HepG2 (cell line): ENCODE results near the gene HS6ST1. TPM values are rescaled to one million over a fixed set of nuclear protein-coding genes. Genes with fewer than 3 reads are reported as not detected.

Experiments
- ATAC-seq: fragments of 200-7000 bp; cut with Tn5 transposase; 3 replicates; pipeline ENCODE4 v1.9.1; 2020; ENCODE audit warnings: mild to moderate bottlenecking, moderate library complexity
- BruUV-seq: library from RNA; stranded (reverse); fragments of 400-500 nt; replicated peaks from 2 replicates; lab custom pipeline; 2021; lab: Mats Ljungman, UMichigan
- CTCF ChIA-PET: fragments of 300-600 bp; formaldehyde crosslinking; extraction: SDS; loops from one replicate; lab custom pipeline; 2021; ENCODE audit warnings: low total read pairs, inconsistent platforms, low intra/inter-chr PET ratio; lab: Yijun Ruan, JAX
- POLR2A ChIA-PET: fragments of 350-600 bp; sonication (Branson Sonifier 250); formaldehyde crosslinking; loops from one replicate; lab custom pipeline; 2020; ENCODE audit warnings: antibody characterized with exemption, inconsistent platforms; lab: Yijun Ruan, JAX
- DNase-seq: peaks from one replicate; pipeline ENCODE4 v3.0.0-alpha.2; 2015; ENCODE audit warnings: low spot score
- FAIRE-seq: peaks from 3 replicates; lab custom pipeline; 2011; peaks lifted over from hg19 to GRCh38; lab: Jason Lieb, UNC
- H2AFZ ChIP-seq: one replicate; pipeline ENCODE4 v1.6.1; 2011; ENCODE audit warnings: low read length, inconsistent platforms
- H3K27ac ChIP-seq: fragments of 300-600 bp; 3 replicates; pipeline ENCODE4 v1.8.0; 2011; ENCODE audit warnings: mixed run types, mild to moderate bottlenecking, mixed read lengths, low read length, inconsistent platforms; ENCODE audit not compliant: insufficient read depth; ENCODE audit errors: extremely low read length
- H3K27me3 ChIP-seq, 2 experiments: fragments of 200-600 bp in 1 of 2; 2 replicates in 1 of 2; 3 replicates in 1 of 2; pipeline versions ENCODE4 v1.6.0 to v1.8.0; 2011; ENCODE audit warnings: low read length in 2 of 2, mild to moderate bottlenecking in 2 of 2, moderate library complexity in 2 of 2, inconsistent platforms in 1 of 2; ENCODE audit not compliant: insufficient read depth in 2 of 2, control insufficient read depth in 1 of 2
- H3K36me3 ChIP-seq, 2 experiments: fragments of 200-600 bp in 1 of 2; replicated peaks in 1 of 2; 2 replicates in 1 of 2; 3 replicates in 1 of 2; pipeline versions ENCODE4 v1.5.1 to v1.8.0; 2011; ENCODE audit warnings: low read length in 2 of 2, inconsistent platforms in 1 of 2; ENCODE audit not compliant: insufficient read depth in 2 of 2, control insufficient read depth in 1 of 2
- H3K4me1 ChIP-seq: 2 replicates; pipeline ENCODE4 v1.5.1; 2012; ENCODE audit warnings: low read length, inconsistent platforms; ENCODE audit not compliant: insufficient read depth
- H3K4me2 ChIP-seq: 2 replicates; pipeline ENCODE4 v1.6.0; 2011; ENCODE audit warnings: low read depth, low read length, inconsistent platforms
- H3K4me3 ChIP-seq, 3 experiments: fragments of 200-600 bp in 1 of 3; sonication (generic), shearing (Covaris generic) in 1 of 3; replicated peaks in 1 of 3; 2 replicates each; pipeline ENCODE4 v1.5.1; 2011 to 2016; ENCODE audit warnings: low read length in 3 of 3, inconsistent platforms in 2 of 3, low read depth in 2 of 3, mild to moderate bottlenecking in 2 of 3, control low read depth in 1 of 3, mixed read lengths in 1 of 3; ENCODE audit not compliant: insufficient read depth in 1 of 3
- H3K79me2 ChIP-seq: one replicate; pipeline ENCODE4 v1.6.1; 2011; ENCODE audit warnings: low read length, inconsistent platforms; ENCODE audit not compliant: insufficient read depth
- H3K9ac ChIP-seq: 2 replicates; pipeline ENCODE4 v1.6.0; 2011; ENCODE audit warnings: mild to moderate bottlenecking, low read depth, low read length, inconsistent platforms; ENCODE audit not compliant: insufficient read depth
- H3K9me3 ChIP-seq: 2 replicates; pipeline ENCODE4 v1.5.1; 2012; ENCODE audit warnings: mild to moderate bottlenecking, low read length
- H4K20me1 ChIP-seq: 2 replicates; pipeline ENCODE4 v1.6.0; 2011; ENCODE audit warnings: inconsistent platforms, mild to moderate bottlenecking, low read length, moderate library complexity; ENCODE audit not compliant: insufficient read depth
- ATF1 ChIP-seq: IDR thresholded peaks from 2 replicates; pipeline ENCODE4 v1.6.1; 2016; ENCODE audit warnings: mild to moderate bottlenecking, control low read depth
- KLF15 ChIP-seq: sonication (generic); formaldehyde crosslinking; IDR thresholded peaks from 2 replicates; pipeline ENCODE4 v1.8.1; 2023; ENCODE audit warnings: borderline replicate concordance, mild to moderate bottlenecking, inconsistent platforms, missing genetic modification reagents, mixed read lengths
- MIER2 ChIP-seq: IDR thresholded peaks from 2 replicates; pipeline ENCODE4 v1.6.1; 2016; ENCODE audit warnings: missing biosample characterization, missing genetic modification reagents
- MTA1 ChIP-seq: sonication (generic); formaldehyde crosslinking; IDR thresholded peaks from 2 replicates; pipeline ENCODE4 v1.4.0; 2020; ENCODE audit warnings: missing genetic modification reagents, mild to moderate bottlenecking, borderline replicate concordance
- PHB2 ChIP-seq: fragments of 450-650 bp; IDR thresholded peaks from 2 replicates; pipeline ENCODE4 v1.6.1; 2018; ENCODE audit not compliant: partially characterized antibody
- POLR2G ChIP-seq: fragments of 200-400 bp; formaldehyde crosslinking; IDR thresholded peaks from 2 replicates; pipeline ENCODE4 v1.6.1; 2018; ENCODE audit warnings: mild to moderate bottlenecking, low read depth, low read length, moderate library complexity
- RBM22 ChIP-seq: fragments of 200-400 bp; formaldehyde crosslinking; optimal IDR thresholded peaks from 2 replicates; pipeline ENCODE3; 2017; ENCODE audit warnings: mild to moderate bottlenecking, low read length, moderate library complexity
- REXO4 ChIP-seq: sonication (generic); formaldehyde crosslinking; IDR thresholded peaks from 2 replicates; pipeline ENCODE4 v1.8.0; 2022; ENCODE audit warnings: missing genetic modification reagents, mild to moderate bottlenecking, borderline replicate concordance
- SPEN ChIP-seq: sonication (generic); formaldehyde crosslinking; IDR thresholded peaks from 2 replicates; pipeline ENCODE4 v1.5.1; 2020; ENCODE audit warnings: low read depth, mild to moderate bottlenecking, missing genetic modification reagents
- SRSF1 ChIP-seq: fragments of 200-400 bp; formaldehyde crosslinking; optimal IDR thresholded peaks from 2 replicates; pipeline ENCODE3; 2017; ENCODE audit warnings: mild to moderate bottlenecking, low read depth, low read length, moderate library complexity
- THAP11 ChIP-seq: IDR thresholded peaks from 2 replicates; pipeline ENCODE4 v1.6.1; 2016; ENCODE audit warnings: missing biosample characterization, missing genetic modification reagents
- ZBTB33 ChIP-seq: sonication (generic); formaldehyde crosslinking; IDR thresholded peaks from 2 replicates; pipeline ENCODE4 v1.4.0; 2020; ENCODE audit warnings: missing genetic modification reagents
- ZFP37 ChIP-seq: sonication (generic); formaldehyde crosslinking; IDR thresholded peaks from 2 replicates; pipeline ENCODE4 v1.4.0; 2020; ENCODE audit warnings: missing genetic modification reagents, borderline replicate concordance
- ZNF256 ChIP-seq: sonication (generic); formaldehyde crosslinking; conservative IDR thresholded peaks from 2 replicates; pipeline ENCODE4 v1.4.0; 2020; ENCODE audit warnings: missing genetic modification reagents
- ZNF383 ChIP-seq: sonication (generic); formaldehyde crosslinking; IDR thresholded peaks from 2 replicates; pipeline ENCODE4 v1.4.0; 2020; ENCODE audit warnings: missing genetic modification reagents, mild to moderate bottlenecking, borderline replicate concordance
- ZNF720 ChIP-seq: sonication (generic); formaldehyde crosslinking; IDR thresholded peaks from 2 replicates; pipeline ENCODE4 v1.4.0; 2020; ENCODE audit warnings: missing genetic modification reagents
- ZNF761 ChIP-seq: sonication (generic); formaldehyde crosslinking; conservative IDR thresholded peaks from 2 replicates; pipeline ENCODE4 v1.4.0; 2020; ENCODE audit warnings: mild to moderate bottlenecking, missing genetic modification reagents
- ZNF788 ChIP-seq: sonication (generic); formaldehyde crosslinking; IDR thresholded peaks from 2 replicates; pipeline ENCODE4 v1.5.0; 2020; ENCODE audit warnings: mild to moderate bottlenecking, missing genetic modification reagents, borderline replicate concordance
- ZSCAN25 ChIP-seq: sonication (generic); formaldehyde crosslinking; IDR thresholded peaks from 2 replicates; pipeline ENCODE4 v1.8.0; 2022; ENCODE audit warnings: mild to moderate bottlenecking, missing genetic modification reagents
- ZSCAN31 ChIP-seq: sonication (generic); formaldehyde crosslinking; IDR thresholded peaks from 2 replicates; pipeline ENCODE4 v1.5.0; 2020; ENCODE audit warnings: low read depth, mild to moderate bottlenecking, missing genetic modification reagents
- WGBS: methylation state at CpG from one replicate; pipeline ENCODE4 v1.1.6; 2017; ENCODE audit warnings: low lambda C conversion rate; 5-methylcytosine and 5-hydroxymethylcytosine counted together
- in situ Hi-C: cut with HindIII; loops from 2 replicates; pipeline ENCODE4 v1.10.0; 2017; ENCODE audit warnings: low pct_unique_long_range_greater_than_20kb; ENCODE audit not compliant: extremely low pct_ligation_motif_present
- intact Hi-C: fragments of 100-400 bp; cut with micrococcal nuclease; formaldehyde crosslinking; loops from one replicate; pipeline ENCODE4 v1.10.0; 2022; ENCODE audit not compliant: unreplicated experiment
- polyA plus RNA-seq, 8 experiments: library from polyadenylated mRNA; depleted of rRNA in 3 of 8; stranded (reverse) in 7 of 8; unstranded in 1 of 8; fragments of >200 nt; fragmentation: Illumina TruSeq in 4 of 8; extraction: Trizol in 4 of 8; gene quantifications; 2 replicates each; pipeline versions ENCODE4 v1.2.1 to v1.2.3, GENCODE V29; 2011 to 2016; ENCODE audit warnings: low read depth in 4 of 8, missing spikeins in 1 of 8, mixed read lengths in 1 of 8; ENCODE audit not compliant: insufficient read depth in 1 of 8
- total RNA-seq, 5 experiments: library from RNA; depleted of rRNA; stranded (reverse); fragments of >200 nt; fragmentation: Illumina TruSeq; extraction: Trizol; gene quantifications; 2 replicates each; pipeline ENCODE4 v1.2.3, GENCODE V29; 2016; ENCODE audit warnings: low read depth in 1 of 5

HS6ST1 gene
- total and polyA plus RNA-seq, 2 of the 13 experiments (the other 11 are each of a cell fraction or from before 2014, with no cell fraction given), result 34.5 to 84.6 TPM

GRCh38 chr2:128272601-128273468, 45.8 kb downstream of the HS6ST1 start:
- peaks cover 34% of the 10 kb centered on the region; the same call in 1 of the 2 replicates for H4K20me1 ChIP-seq
- in situ Hi-C loops (no loop called here), intact Hi-C loops (no loop called here)
- H3K27me3 ChIP-seq, result no peaks in the 10 kb centered on the region
- no peak for FAIRE-seq
- no peak for ATAC-seq
- no peak overlapping the region for H3K27ac ChIP-seq
- no TSS peak for BruUV-seq
- CTCF ChIA-PET, result no interaction called here
- TF ChIP-seq ZNF383 (CRISPR knock-in tag) (no peak), RBM22 (peak; percentile 50), PHB2 (no peak), ZFP37 (CRISPR knock-in tag) (no peak), ZSCAN25 (CRISPR knock-in tag) (no peak), SPEN (CRISPR knock-in tag) (no peak), POLR2G (0 out of 2 replicates have a peak, but pooled peaks have one; percentile 2), ZNF761 (CRISPR knock-in tag) (no peak), SRSF1 (no peak), ZSCAN31 (CRISPR knock-in tag) (no peak), REXO4 (CRISPR knock-in tag) (0 out of 2 replicates have a peak, but pooled peaks have one; percentile 28), MTA1 (CRISPR knock-in tag) (peak; percentile 7; the same call in 1 of the 2 replicates), ATF1 (no peak), THAP11 (CRISPR knock-in tag) (no peak), ZNF788 (CRISPR knock-in tag) (no peak), MIER2 (CRISPR knock-in tag) (no peak), ZNF720 (CRISPR knock-in tag) (no peak), ZNF256 (CRISPR knock-in tag) (no peak), KLF15 (CRISPR knock-in tag) (no peak), ZBTB33 (peak; percentile 44; the same call in 1 of the 2 replicates)
- TF ChIP-seq, all 625 proteins: peak for 5
- Histone ChIP-seq H3K9ac (no peak overlapping the region), H3K4me3 (no peak overlapping the region), H3K4me1 (peaks cover 27% of the 10 kb centered on the region), H3K36me3 (peaks cover 42 to 75% of the 10 kb centered on the region in 2 experiments), H3K9me3 (0 out of 2 replicates have a peak, but pooled peaks cover 3% of the 10 kb centered on the region), H3K4me2 (no peak overlapping the region), H2AFZ (no peak overlapping the region), H3K79me2 (peaks cover 30% of the 10 kb centered on the region)
- POLR2A ChIA-PET, result no interaction called here
- WGBS, result 96% methylated on average over 18 of the region's 18 CpGs
- no peak for DNase-seq
